GM12878 (cell line): ENCODE data around the gene TNK2.

Source experiments
- EZH2 ChIP-seq: IDR thresholded peaks from 2 replicates; pipeline ENCODE4 v1.6.1; 2012; ENCODE audit warnings: low read depth, mild to moderate bottlenecking, control low read depth, inconsistent platforms, low read length, borderline replicate concordance; ENCODE audit not compliant: control insufficient read depth
- FOS ChIP-seq: IDR thresholded peaks from 3 replicates; pipeline ENCODE4 v1.6.1; 2011; ENCODE audit warnings: borderline replicate concordance; ENCODE audit not compliant: insufficient read length; ENCODE audit errors: extremely low read depth
- POLR2A ChIP-seq: IDR thresholded peaks from 2 replicates; pipeline ENCODE4 v1.6.1; 2011; ENCODE audit warnings: low read depth, mild to moderate bottlenecking, low read length
- SUPT20H ChIP-seq: IDR thresholded peaks from 2 replicates; pipeline ENCODE4 v1.6.1; 2011; ENCODE audit warnings: low read depth, mild to moderate bottlenecking, low read length, moderate library complexity, borderline replicate concordance; ENCODE audit not compliant: control insufficient read depth
- TAF1 ChIP-seq: IDR thresholded peaks from 2 replicates; pipeline ENCODE4 v1.6.1; 2011; ENCODE audit warnings: mild to moderate bottlenecking, low read depth, low read length, borderline replicate concordance
- ZNF384 ChIP-seq: IDR thresholded peaks from 2 replicates; pipeline ENCODE4 v1.6.1; 2012; ENCODE audit warnings: low read depth, mild to moderate bottlenecking, low read length, improper control_type of control experiment, borderline replicate concordance
- TF ChIP-seq, protein P1 (sequence below): IDR thresholded peaks from 2 replicates; pipeline ENCODE4 v1.6.1; 2012; ENCODE audit warnings: low read length, inconsistent platforms

DNA sequence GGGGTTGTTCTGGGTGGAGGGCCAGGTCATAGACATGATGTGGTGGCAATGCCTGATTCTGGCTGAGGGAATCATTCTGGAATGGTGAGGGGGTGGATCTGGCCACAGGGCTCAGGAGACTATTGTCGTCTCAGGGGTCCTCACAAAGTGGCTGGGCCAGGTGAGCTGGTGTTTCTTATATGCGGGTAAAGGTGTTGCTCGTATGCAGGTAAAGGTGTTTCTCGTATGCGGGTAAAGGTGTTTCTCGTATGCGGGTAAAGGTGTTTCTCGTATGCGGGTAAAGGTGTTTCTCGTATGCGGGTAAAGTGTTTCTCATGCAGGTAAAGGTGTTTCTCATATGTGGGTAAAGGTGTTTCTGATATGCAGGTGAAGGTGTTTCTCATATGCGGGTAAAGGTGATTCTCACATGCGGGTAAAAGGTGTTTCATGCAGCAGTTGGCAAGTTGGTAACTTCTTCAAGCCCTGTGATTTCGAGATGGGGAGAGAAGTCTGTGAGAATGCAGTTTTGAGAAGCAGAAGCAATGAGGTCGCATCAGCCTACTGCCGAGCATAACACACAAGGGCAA lies 86.1 kb downstream of the TNK2 start:
- TF ChIP-seq, protein P1, sequence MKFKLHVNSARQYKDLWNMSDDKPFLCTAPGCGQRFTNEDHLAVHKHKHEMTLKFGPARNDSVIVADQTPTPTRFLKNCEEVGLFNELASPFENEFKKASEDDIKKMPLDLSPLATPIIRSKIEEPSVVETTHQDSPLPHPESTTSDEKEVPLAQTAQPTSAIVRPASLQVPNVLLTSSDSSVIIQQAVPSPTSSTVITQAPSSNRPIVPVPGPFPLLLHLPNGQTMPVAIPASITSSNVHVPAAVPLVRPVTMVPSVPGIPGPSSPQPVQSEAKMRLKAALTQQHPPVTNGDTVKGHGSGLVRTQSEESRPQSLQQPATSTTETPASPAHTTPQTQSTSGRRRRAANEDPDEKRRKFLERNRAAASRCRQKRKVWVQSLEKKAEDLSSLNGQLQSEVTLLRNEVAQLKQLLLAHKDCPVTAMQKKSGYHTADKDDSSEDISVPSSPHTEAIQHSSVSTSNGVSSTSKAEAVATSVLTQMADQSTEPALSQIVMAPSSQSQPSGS: no peak
- TF ChIP-seq TAF1: no peak
- TF ChIP-seq FOS: no peak
- TF ChIP-seq EZH2: no peak
- TF ChIP-seq POLR2A: no peak
- TF ChIP-seq ZNF384: no peak
- no peak for TF ChIP-seq SUPT20H
